ENCODE data around the gene HMBS. TPM values are rescaled to one million over a fixed set of nuclear protein-coding genes. Genes with fewer than 3 reads are reported as not detected.

HMBS gene
- polyA plus RNA-seq, 1 donor (not counting 4 experiments of a cell fraction or from before 2014, with no cell fraction given) = 48.7 TPM

Other genes with a start within 250 kb of the HMBS start
- gene CXCR5, start 201.0 kb upstream of the HMBS start, polyA plus RNA-seq = not detected in 3 replicates
- 7.7 to 21.3 TPM (median 10.6 TPM) in 3 replicates for gene BCL9L, start 159.0 kb upstream of the HMBS start, polyA plus RNA-seq
- 0.13 to 0.25 TPM (median 0.20 TPM) in 3 replicates for gene UPK2, start 128.6 kb upstream of the HMBS start, polyA plus RNA-seq
- gene FOXR1, start 113.1 kb upstream of the HMBS start, polyA plus RNA-seq = not detected in 3 replicates
- gene CENATAC, start 86.7 kb upstream of the HMBS start, polyA plus RNA-seq = 11.9 to 22.6 TPM (median 14.9 TPM) in 3 replicates
- gene RPS25, start 66.5 kb upstream of the HMBS start, polyA plus RNA-seq = 650 to 2,463 TPM (median 978 TPM) in 3 replicates
- gene TRAPPC4, start 66.1 kb upstream of the HMBS start, polyA plus RNA-seq = 113 to 121 TPM (median 119 TPM) in 3 replicates
- gene SLC37A4, start 54.0 kb upstream of the HMBS start, polyA plus RNA-seq = 17.0 to 25.0 TPM (median 20.2 TPM) in 3 replicates
- gene HYOU1, start 27.7 kb upstream of the HMBS start, polyA plus RNA-seq = 103 to 170 TPM (median 119 TPM) in 3 replicates
- 9.0 to 18.9 TPM (median 12.1 TPM) in 3 replicates for gene VPS11, start 17.1 kb upstream of the HMBS start, polyA plus RNA-seq
- gene DPAGT1, start 17.0 kb downstream of the HMBS start, polyA plus RNA-seq = 59.7 to 75.4 TPM (median 60.4 TPM) in 3 replicates
- gene C2CD2L, start 22.5 kb downstream of the HMBS start, polyA plus RNA-seq = 2.8 to 3.6 TPM (median 2.9 TPM) in 3 replicates
- gene HINFP, start 36.7 kb downstream of the HMBS start, polyA plus RNA-seq = 15.6 to 21.9 TPM (median 18.5 TPM) in 3 replicates
- 0.14 to 0.27 TPM (median 0.21 TPM) in 3 replicates for gene ABCG4, start 64.2 kb downstream of the HMBS start, polyA plus RNA-seq
- gene NLRX1, start 83.8 kb downstream of the HMBS start, polyA plus RNA-seq = 8.1 to 11.3 TPM (median 9.0 TPM) in 3 replicates
- not detected in 3 replicates for gene NHERF4, start 100.6 kb downstream of the HMBS start, polyA plus RNA-seq
- gene CBL, start 121.5 kb downstream of the HMBS start, polyA plus RNA-seq = 7.9 to 15.2 TPM (median 14.1 TPM) in 3 replicates
- gene MCAM, start 232.2 kb downstream of the HMBS start, polyA plus RNA-seq = 8.5 to 12.1 TPM (median 10.5 TPM) in 3 replicates
- gene RNF26, start 249.6 kb downstream of the HMBS start, polyA plus RNA-seq = 9.1 to 27.7 TPM (median 13.2 TPM) in 3 replicates

Measured in keratinocyte (primary cell).